ENCODE results near the gene ZBTB20. TPM values are rescaled to one million over a fixed set of nuclear protein-coding genes. Genes with fewer than 3 reads are reported as not detected.

Gene ZBTB20
- total RNA-seq, 2 donors from 2014 or later: 112 to 120 TPM

GRCh38 chr3:114709102-114709501, 438.0 kb downstream of the ZBTB20 start:
- no peak for TF ChIP-seq CTCF (IDR thresholded peaks at IDR 0.05)
- DNase-seq (ENCODE audit: low spot score): no peak
- Histone ChIP-seq H3K9me3 (no peaks in the 10 kb centered on the region), H3K4me1 (ENCODE audit: control insufficient read depth in 1 of 2, low read depth in 2 of 2) (peaks cover 0 to 8% of the 10 kb centered on the region in 2 donors), H3K36me3 (no peaks in the 10 kb centered on the region), H3K27ac (no peak overlapping the region), H3K4me3 (no peak overlapping the region), H3K27me3 (replicated peaks; ENCODE audit: insufficient read depth) (no peaks in the 10 kb centered on the region)
- ATAC-seq (ENCODE audit: insufficient number of reproducible peaks, low FRiP score, low read depth): no peak

- Histone ChIP-seq H3K9me3 (no peaks in the 10 kb centered on the region), H3K27ac (no peak overlapping the region), H3K4me1 (ENCODE audit: control insufficient read depth in 1 of 2, low read depth in 2 of 2) (peaks cover 0 to 8% of the 10 kb centered on the region in 2 donors), H3K36me3 (no peaks in the 10 kb centered on the region), H3K27me3 (replicated peaks; ENCODE audit: insufficient read depth) (no peaks in the 10 kb centered on the region), H3K4me3 (no peak overlapping the region)
- no peak for TF ChIP-seq CTCF (IDR thresholded peaks at IDR 0.05)
- DNase-seq (ENCODE audit: low spot score) (no peak), ATAC-seq (ENCODE audit: insufficient number of reproducible peaks, low FRiP score, low read depth) (no peak)
These were observed 439.7 kb downstream of the ZBTB20 start for GRCh38 chr3:114707252-114707860.

GRCh38 chr3:114706591-114707232, 440.4 kb downstream of the ZBTB20 start:
- Histone ChIP-seq H3K9me3 (no peaks in the 10 kb centered on the region), H3K27ac (no peak overlapping the region), H3K36me3 (no peaks in the 10 kb centered on the region), H3K27me3 (replicated peaks; ENCODE audit: insufficient read depth) (no peaks in the 10 kb centered on the region), H3K4me3 (no peak overlapping the region), H3K4me1 (ENCODE audit: control insufficient read depth in 1 of 2, low read depth in 2 of 2) (peaks cover 0 to 8% of the 10 kb centered on the region in 2 donors)
- no peak for ATAC-seq (ENCODE audit: insufficient number of reproducible peaks, low FRiP score, low read depth)
- DNase-seq (ENCODE audit: low spot score): no peak
- no peak for TF ChIP-seq CTCF (IDR thresholded peaks at IDR 0.05)

GRCh38 chr3:114700637-114701234, 446.4 kb downstream of the ZBTB20 start:
- H3K9me3 ChIP-seq: no peaks in the 10 kb centered on the region
- H3K27ac ChIP-seq: no peak overlapping the region
- H3K4me3 ChIP-seq: no peak overlapping the region
- no peaks in the 10 kb centered on the region for H3K36me3 ChIP-seq
- H3K4me1 ChIP-seq (ENCODE audit: control insufficient read depth in 1 of 2, low read depth in 2 of 2): peaks cover 4 to 6% of the 10 kb centered on the region in 2 donors
- TF ChIP-seq CTCF (IDR thresholded peaks at IDR 0.05): no peak
- DNase-seq (ENCODE audit: low spot score) (no peak), ATAC-seq (ENCODE audit: insufficient number of reproducible peaks, low FRiP score, low read depth) (no peak)
- H3K27me3 ChIP-seq (replicated peaks; ENCODE audit: insufficient read depth): no peaks in the 10 kb centered on the region
